GM10248 (cell line): Measurements from ENCODE around the gene CDKL1.

Experiments used
- CTCF ChIA-PET: fragments of 300-600 bp; sonication (Branson Sonifier 250); formaldehyde crosslinking; extraction: SDS; loops from one replicate; lab custom pipeline; 2021; ENCODE audit warnings: antibody characterized with exemption; lab: Yijun Ruan, JAX
- POLR2A ChIA-PET: fragments of 350-650 bp; sonication (Branson Sonifier 250); formaldehyde crosslinking; extraction: SDS; loops from one replicate; lab custom pipeline; 2020; ENCODE audit warnings: antibody characterized with exemption; lab: Yijun Ruan, JAX
- DNase-seq: peaks from one replicate; pipeline ENCODE4 v3.0.0; 2012; ENCODE audit errors: extremely low spot score
- CTCF ChIP-seq: IDR thresholded peaks from 2 replicates; pipeline ENCODE4 v1.5.1; 2012; ENCODE audit warnings: mild to moderate bottlenecking, low read depth; ENCODE audit errors: extremely low read depth, missing control alignments, control extremely low read depth

CDKL1 gene

GRCh38 chr14:50342221-50343078 is 54.2 kb downstream of the CDKL1 start:
- DNase-seq = peak; percentile 80
- ChIA-PET CTCF (interaction anchor here (0.8 to 1.6 kb wide), 9 partner anchors 11 to 190 kb away, joined by 3 to 7 read pairs (median 4); partner anchors contain the start of gene MAP4K5), POLR2A (no interaction called here)
- TF ChIP-seq CTCF = peak; percentile 57

GRCh38 chr14:50340963-50341362 is 55.7 kb downstream of the CDKL1 start:
- TF ChIP-seq CTCF = peak; percentile 17
- DNase-seq = no peak
- ChIA-PET POLR2A (no interaction called here), CTCF (interaction anchor here (0.8 to 1.5 kb wide), 2 partner anchors 13 to 191 kb away, joined by 3 to 4 read pairs; partner anchors contain the start of gene MAP4K5)

GRCh38 chr14:50340045-50340444 is 56.6 kb downstream of the CDKL1 start:
- DNase-seq = no peak
- ChIA-PET CTCF (interaction anchor here (1.1 to 2.1 kb wide), 3 partner anchors 10 to 192 kb away, joined by 3 to 9 read pairs (median 4); partner anchors contain the start of gene MAP4K5), POLR2A (no interaction called here)
- no peak for TF ChIP-seq CTCF

- ChIA-PET CTCF (interaction anchor here (1.1 to 2.2 kb wide), 3 partner anchors 11 to 28 kb away, joined by 3 to 9 read pairs (median 4); partner anchors contain the start of genes DMAC2L and L2HGDH), POLR2A (no interaction called here)
- TF ChIP-seq CTCF = no peak
- no peak for DNase-seq
Measured at GRCh38 chr14:50339178-50339804, 57.4 kb downstream of the CDKL1 start.

- DNase-seq = no peak
- no peak for TF ChIP-seq CTCF
- ChIA-PET CTCF (interaction anchor here (2.1 to 2.2 kb wide), 2 partner anchors 12 to 27 kb away, joined by 4 to 9 read pairs; partner anchors contain the start of genes DMAC2L and L2HGDH), POLR2A (no interaction called here)
Measured at GRCh38 chr14:50338587-50338986, 58.1 kb downstream of the CDKL1 start.
